HG02763 (cell line): Measurements from ENCODE around the gene TMTC2.

ENCODE experiments used
- ATAC-seq: cut with Tn5 transposase; IDR thresholded peaks from one replicate; pipeline ENCODE4 v1.9.1; 2021; ENCODE audit warnings: mild to moderate bottlenecking, moderate library complexity; ENCODE audit not compliant: unreplicated experiment

The TMTC2 gene

GRCh38 chr12:82998509-82998908, 311.8 kb downstream of the TMTC2 start:
- ATAC-seq: no peak

- ATAC-seq: no peak
These were observed 316.3 kb downstream of the TMTC2 start for GRCh38 chr12:83003026-83003425.

- no peak for ATAC-seq
These were observed 319.0 kb downstream of the TMTC2 start for GRCh38 chr12:83005534-83006197.

GRCh38 chr12:83008703-83009102, 322.0 kb downstream of the TMTC2 start:
- no peak for ATAC-seq

GRCh38 chr12:83010169-83010804, 323.6 kb downstream of the TMTC2 start:
- no peak for ATAC-seq

GRCh38 chr12:83015390-83016217, 328.9 kb downstream of the TMTC2 start:
- ATAC-seq: no peak

- no peak for ATAC-seq
These were observed 329.6 kb downstream of the TMTC2 start for GRCh38 chr12:83016218-83016835.

- ATAC-seq: no peak
These were observed 330.3 kb downstream of the TMTC2 start for GRCh38 chr12:83016991-83017390.

- no peak for ATAC-seq
These were observed 331.4 kb downstream of the TMTC2 start for GRCh38 chr12:83018088-83018487.

GRCh38 chr12:83027021-83027723, 340.5 kb downstream of the TMTC2 start:
- ATAC-seq: no peak

- no peak for ATAC-seq
These were observed 344.5 kb downstream of the TMTC2 start for GRCh38 chr12:83031196-83031595.

- ATAC-seq: no peak
These were observed 350.1 kb downstream of the TMTC2 start for GRCh38 chr12:83036847-83037246.

GRCh38 chr12:83039413-83039812, 352.7 kb downstream of the TMTC2 start:
- no peak for ATAC-seq

- ATAC-seq: no peak
These were observed 353.6 kb downstream of the TMTC2 start for GRCh38 chr12:83040339-83040738.

GRCh38 chr12:83040991-83041390, 354.3 kb downstream of the TMTC2 start:
- no peak for ATAC-seq

GRCh38 chr12:83042441-83043200, 355.9 kb downstream of the TMTC2 start:
- ATAC-seq: no peak

- no peak for ATAC-seq
These were observed 358.0 kb downstream of the TMTC2 start for GRCh38 chr12:83044736-83045135.

- ATAC-seq: no peak
These were observed 359.3 kb downstream of the TMTC2 start for GRCh38 chr12:83046019-83046418.

GRCh38 chr12:83049306-83049705, 362.6 kb downstream of the TMTC2 start:
- ATAC-seq: no peak

GRCh38 chr12:83052890-83053541, 366.3 kb downstream of the TMTC2 start:
- no peak for ATAC-seq
